ENCODE measurements around the gene POU2F1. TPM values are rescaled to one million over a fixed set of nuclear protein-coding genes. Genes with fewer than 3 reads are reported as not detected.

POU2F1 gene
- total and polyA plus RNA-seq, 2 donors (not counting 1 experiment from before 2014, with no cell fraction given): 5.2 to 48.8 TPM

GRCh38 chr1:167342846-167343245 is 122.2 kb downstream of the POU2F1 start:
- Mint-ChIP-seq H3K27me3 (no peaks in the 10 kb centered on the region), H3K9me3 (ENCODE audit: insufficient read depth) (no peaks in the 10 kb centered on the region), H3K4me3 (no peak overlapping the region), H3K27ac (no peak overlapping the region), H3K4me1 (peaks cover 17% of the 10 kb centered on the region)
- DNase-seq (peak; percentile 61), ATAC-seq (ENCODE audit: low read depth) (peak; percentile 58)
- Histone ChIP-seq H3K9me3 (ENCODE audit: control extremely low read depth in 1 of 3, control insufficient read depth in 2 of 3, insufficient read depth in 1 of 3, low read length in 2 of 3) (peaks cover 0 to 2% (median 0%) of the 10 kb centered on the region in 3 donors), H3K9ac (ENCODE audit: low read length) (no peak overlapping the region), H3K27ac (ENCODE audit: low read length in 2 of 2) (no peak overlapping the region), H2AFZ (ENCODE audit: insufficient read depth, low read depth, low read length, poor library complexity, severe bottlenecking) (peak overlapping the region; percentile 41), H4K20me1 (ENCODE audit: control insufficient read depth, insufficient read depth, low read length, poor library complexity, severe bottlenecking) (peaks cover 9% of the 10 kb centered on the region), H3K79me2 (ENCODE audit: control insufficient read depth, insufficient read depth, low read length) (peaks cover 89% of the 10 kb centered on the region), H3K27me3 (replicated peaks in 1 of 4; ENCODE audit: control extremely low read depth in 1 of 4, control insufficient read depth in 3 of 4, insufficient read depth in 4 of 4, low read length in 3 of 4) (no peaks in the 10 kb centered on the region), H3K4me1 (ENCODE audit: control insufficient read depth in 2 of 2, insufficient read depth in 2 of 2, low read length in 2 of 2) (peaks cover 4 to 7% of the 10 kb centered on the region in 2 donors), H3K4me3 (ENCODE audit: control extremely low read depth in 1 of 5, extremely low read depth in 1 of 5, insufficient read depth in 1 of 5, low read depth in 2 of 5, low read length in 4 of 5) (no peak overlapping the region), H3K4me2 (replicated peaks; ENCODE audit: low read depth, low read length, poor library complexity, severe bottlenecking) (no peak overlapping the region), H3K36me3 (replicated peaks in 1 of 2; ENCODE audit: control extremely low read depth in 1 of 2, control insufficient read depth in 1 of 2, extremely low read depth in 1 of 2, insufficient read depth in 2 of 2, low read length in 1 of 2) (peaks cover 0 to 2% of the 10 kb centered on the region in 2 experiments)
- peak; percentile 68 for TF ChIP-seq CTCF (IDR thresholded peaks at IDR 0.05)
- TF ChIP-seq EZH2 (IDR thresholded peaks at IDR 0.05; ENCODE audit: borderline replicate concordance, insufficient read depth, low read depth, low read length, poor library complexity, severe bottlenecking): no peak
- POLR2A ChIA-PET: interaction anchor here (0.6 to 1.0 kb wide), 3 partner anchors 27 to 411 kb away, joined by 4 to 9 read pairs (median 8); partner anchors contain the start of gene POU2F1
- 22% methylated on average over 1 of the region's 3 CpGs for WGBS (ENCODE audit: insufficient coverage)
- CTCF ChIA-PET: interaction anchor here (0.5 to 6.9 kb wide), 25 partner anchors 10 to 348 kb away, joined by 3 to 188 read pairs (median 3); partner anchors contain the start of gene POU2F1
- intact Hi-C loops (cut with micrococcal nuclease): loop anchor here (1.0 to 5.0 kb wide), 3 partner anchors 36 to 277 kb away; no protein-coding TSS in a partner anchor

- Histone ChIP-seq H3K4me1 (ENCODE audit: control insufficient read depth in 2 of 2, insufficient read depth in 2 of 2, low read length in 2 of 2) (peaks cover 4 to 7% of the 10 kb centered on the region in 2 donors), H2AFZ (ENCODE audit: insufficient read depth, low read depth, low read length, poor library complexity, severe bottlenecking) (no peak overlapping the region), H3K27ac (ENCODE audit: low read length in 2 of 2) (no peak overlapping the region), H3K4me2 (replicated peaks; ENCODE audit: low read depth, low read length, poor library complexity, severe bottlenecking) (no peak overlapping the region), H3K36me3 (replicated peaks in 1 of 2; ENCODE audit: control extremely low read depth in 1 of 2, control insufficient read depth in 1 of 2, extremely low read depth in 1 of 2, insufficient read depth in 2 of 2, low read length in 1 of 2) (peaks cover 0 to 2% of the 10 kb centered on the region in 2 experiments), H3K27me3 (replicated peaks in 1 of 4; ENCODE audit: control extremely low read depth in 1 of 4, control insufficient read depth in 3 of 4, insufficient read depth in 4 of 4, low read length in 3 of 4) (no peaks in the 10 kb centered on the region), H3K9ac (ENCODE audit: low read length) (no peak overlapping the region), H3K4me3 (ENCODE audit: control extremely low read depth in 1 of 5, extremely low read depth in 1 of 5, insufficient read depth in 1 of 5, low read depth in 2 of 5, low read length in 4 of 5) (no peak overlapping the region), H3K9me3 (ENCODE audit: control extremely low read depth in 1 of 3, control insufficient read depth in 2 of 3, insufficient read depth in 1 of 3, low read length in 2 of 3) (no peaks in the 10 kb centered on the region), H3K79me2 (ENCODE audit: control insufficient read depth, insufficient read depth, low read length) (peaks cover 90% of the 10 kb centered on the region), H4K20me1 (ENCODE audit: control insufficient read depth, insufficient read depth, low read length, poor library complexity, severe bottlenecking) (peaks cover 9% of the 10 kb centered on the region)
- CTCF ChIA-PET: interaction anchor here (1.3 to 6.9 kb wide), 4 partner anchors 11 to 124 kb away, joined by 4 to 188 read pairs (median 14); partner anchors contain the start of gene POU2F1
- Mint-ChIP-seq H3K4me1 (peaks cover 17% of the 10 kb centered on the region), H3K9me3 (ENCODE audit: insufficient read depth) (no peaks in the 10 kb centered on the region), H3K27me3 (no peaks in the 10 kb centered on the region), H3K4me3 (no peak overlapping the region), H3K27ac (no peak overlapping the region)
- TF ChIP-seq CTCF (IDR thresholded peaks at IDR 0.05) (no peak), EZH2 (IDR thresholded peaks at IDR 0.05; ENCODE audit: borderline replicate concordance, insufficient read depth, low read depth, low read length, poor library complexity, severe bottlenecking) (no peak)
- WGBS (ENCODE audit: insufficient coverage): no CpG with 5 or more reads among the region's 1 CpG
- POLR2A ChIA-PET: no interaction called here
- no peak for ATAC-seq (ENCODE audit: low read depth)
- DNase-seq: no peak
- intact Hi-C loops (cut with micrococcal nuclease): loop anchor here (5.0 kb wide), 1 partner anchor 37 kb away; no protein-coding TSS in a partner anchor
These were observed 123.4 kb downstream of the POU2F1 start for GRCh38 chr1:167344112-167344511.
